HFFc6 (cell line): ENCODE measurements around the gene KLHL18. TPM values are rescaled to one million over a fixed set of nuclear protein-coding genes. Genes with fewer than 3 reads are reported as not detected.
"Not testable (repeated sequence)": the region's sequence is repeated elsewhere in the genome, so short reads cannot be mapped to it uniquely, and the experiment has no call there.

Source experiments
- DNase-seq: peaks from one replicate; pipeline ENCODE4 v3.0.0-alpha.2; 2018
- H3K27ac Mint-ChIP-seq: 2 replicates; pipeline ENCODE4 v1.8.0; 2020; ENCODE audit warnings: mild to moderate bottlenecking, mixed read lengths
- H3K27me3 Mint-ChIP-seq: 2 replicates; pipeline ENCODE4 v1.8.0; 2021; ENCODE audit warnings: mild to moderate bottlenecking, moderate library complexity, mixed read lengths; ENCODE audit not compliant: insufficient read depth
- H3K36me3 Mint-ChIP-seq: 2 replicates; pipeline ENCODE4 v1.8.0; 2021; ENCODE audit warnings: low read depth, mixed read lengths
- H3K4me1 Mint-ChIP-seq: 2 replicates; pipeline ENCODE4 v1.8.0; 2020; ENCODE audit warnings: low read depth, mixed read lengths
- H3K4me3 Mint-ChIP-seq: 2 replicates; pipeline ENCODE4 v1.8.0; 2020; ENCODE audit warnings: mild to moderate bottlenecking, moderate library complexity, mixed read lengths
- H3K9me3 Mint-ChIP-seq: 2 replicates; pipeline ENCODE4 v1.8.0; 2020; ENCODE audit warnings: mild to moderate bottlenecking, mixed read lengths
- CTCF ChIP-seq: fragments of 200-600 bp; sonication (generic); IDR thresholded peaks from 2 replicates; pipeline ENCODE4 v1.5.0; 2021; ENCODE audit warnings: antibody characterized with exemption, mild to moderate bottlenecking
- total RNA-seq, 6 experiments: library from RNA; stranded (reverse); fragmentation: NEBNext Ultra II Directional; extraction: Animal tissue kit (Norgen Biotek cat#: 25700); gene quantifications; 2 replicates in 1 of 6; 3 replicates in 5 of 6; pipeline ENCODE4 v1.2.3, GENCODE V29; 2021

The KLHL18 gene
- total RNA-seq, 6 experiments from 2014 or later, result 26.6 to 34.5 (median 28.5) TPM

GRCh38 chr3:47347217-47347801 is 64.6 kb downstream of the KLHL18 start:
- DNase-seq, result no peak
- Mint-ChIP-seq H3K36me3 (peaks cover 18% of the 10 kb centered on the region), H3K4me3 (no peak overlapping the region), H3K27me3 (no peaks in the 10 kb centered on the region), H3K9me3 (no peaks in the 10 kb centered on the region), H3K4me1 (peaks cover 22% of the 10 kb centered on the region), H3K27ac (no peak overlapping the region)
- no peak for TF ChIP-seq CTCF

DNA sequence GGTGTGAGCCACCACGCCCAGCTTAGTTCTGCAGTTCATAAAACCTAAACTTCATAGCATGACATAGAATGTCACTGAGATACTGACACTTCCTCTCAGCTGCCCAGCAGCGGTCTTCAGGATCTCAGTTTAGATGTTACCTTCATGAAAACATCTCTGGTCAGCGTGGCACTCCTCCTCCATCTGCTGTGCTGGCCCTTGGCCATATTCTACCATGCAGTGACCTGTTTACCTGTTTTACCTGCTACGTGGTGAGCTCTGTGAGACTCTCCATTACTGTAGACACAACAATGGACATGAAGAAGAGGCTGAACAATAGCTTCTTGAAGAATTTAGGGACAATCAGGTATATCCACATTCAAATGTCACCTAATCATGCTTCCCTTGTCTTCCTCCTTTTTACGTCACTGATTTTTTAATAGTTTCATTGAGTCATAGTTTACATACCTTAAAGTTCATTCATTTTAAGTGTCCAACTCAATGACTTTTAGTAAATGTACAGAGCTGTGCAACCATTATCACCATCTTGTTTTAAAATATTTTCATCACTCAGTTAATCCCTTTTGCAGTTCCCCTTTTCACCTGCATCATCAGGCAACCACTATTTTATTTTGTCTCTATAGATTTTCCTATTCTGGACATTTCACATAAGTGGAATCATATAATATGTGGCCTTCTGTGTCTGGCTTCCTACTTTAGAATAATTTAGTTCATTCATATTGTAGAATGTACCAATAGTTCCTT is 65.8 kb downstream of the KLHL18 start:
- no peak overlapping the region for H3K27ac Mint-ChIP-seq
- no peak for DNase-seq
- TF ChIP-seq CTCF, result no peak
- peaks cover 22% of the 10 kb centered on the region for H3K4me1 Mint-ChIP-seq
- H3K36me3 Mint-ChIP-seq, result peaks cover 18% of the 10 kb centered on the region
- no peaks in the 10 kb centered on the region for H3K27me3 Mint-ChIP-seq
- no peaks in the 10 kb centered on the region for H3K9me3 Mint-ChIP-seq
- H3K4me3 Mint-ChIP-seq, result no peak overlapping the region

DNA sequence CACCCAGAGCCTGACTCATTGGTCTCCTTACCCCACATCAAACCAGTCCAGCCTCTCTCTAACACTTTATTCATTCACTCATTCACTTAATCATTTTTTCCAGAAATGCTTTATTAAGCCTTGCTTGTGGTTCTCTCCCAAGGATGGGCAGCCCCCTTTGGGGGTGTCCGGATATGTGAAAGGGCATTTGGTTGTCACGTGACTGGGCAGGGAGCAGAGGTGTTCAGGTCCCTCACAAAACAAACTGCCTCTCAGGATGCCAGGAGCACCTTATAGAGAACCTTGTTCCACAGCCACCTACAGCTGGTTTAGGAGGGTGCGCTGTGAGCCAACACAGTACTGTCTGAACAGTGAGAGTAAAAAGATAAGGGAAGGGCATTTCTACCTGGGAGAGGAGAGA is 72.3 kb downstream of the KLHL18 start:
- H3K27me3 Mint-ChIP-seq, result no peaks in the 10 kb centered on the region; the same call in 1 of the 2 replicates
- DNase-seq, result no peak
- no peak overlapping the region for H3K27ac Mint-ChIP-seq
- TF ChIP-seq CTCF, result no peak
- peaks cover 14% of the 10 kb centered on the region for H3K36me3 Mint-ChIP-seq
- no peak overlapping the region for H3K4me3 Mint-ChIP-seq
- peaks cover 24% of the 10 kb centered on the region for H3K9me3 Mint-ChIP-seq
- H3K4me1 Mint-ChIP-seq, result no peaks in the 10 kb centered on the region

DNA sequence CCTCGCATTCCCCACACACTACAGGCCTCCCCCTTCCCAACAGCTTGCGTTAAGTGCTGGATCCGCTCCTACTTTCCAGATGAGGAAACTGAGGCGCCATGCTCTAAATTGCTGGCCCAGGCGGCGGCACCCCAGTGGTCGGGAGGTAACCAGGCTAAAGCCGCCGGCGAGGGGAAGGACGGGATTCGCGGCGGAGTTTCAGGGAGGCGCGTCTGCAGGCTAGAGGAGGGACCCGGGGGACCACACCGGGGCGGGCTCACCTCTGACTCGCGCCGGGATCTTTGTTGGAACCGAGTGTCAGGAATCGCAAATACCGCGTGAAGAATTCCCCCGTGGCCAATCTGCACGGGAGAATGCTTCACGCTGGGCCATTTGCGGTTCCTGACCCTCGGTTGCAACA is 73.5 kb downstream of the KLHL18 start:
- no peak overlapping the region for H3K27ac Mint-ChIP-seq
- no peak for DNase-seq
- no peaks in the 10 kb centered on the region; the same call in 1 of the 2 replicates for H3K27me3 Mint-ChIP-seq
- peaks cover 30% of the 10 kb centered on the region for H3K9me3 Mint-ChIP-seq
- H3K4me1 Mint-ChIP-seq, result no peaks in the 10 kb centered on the region
- no peak for TF ChIP-seq CTCF
- H3K4me3 Mint-ChIP-seq, result no peak overlapping the region
- peaks cover 20% of the 10 kb centered on the region for H3K36me3 Mint-ChIP-seq

DNA sequence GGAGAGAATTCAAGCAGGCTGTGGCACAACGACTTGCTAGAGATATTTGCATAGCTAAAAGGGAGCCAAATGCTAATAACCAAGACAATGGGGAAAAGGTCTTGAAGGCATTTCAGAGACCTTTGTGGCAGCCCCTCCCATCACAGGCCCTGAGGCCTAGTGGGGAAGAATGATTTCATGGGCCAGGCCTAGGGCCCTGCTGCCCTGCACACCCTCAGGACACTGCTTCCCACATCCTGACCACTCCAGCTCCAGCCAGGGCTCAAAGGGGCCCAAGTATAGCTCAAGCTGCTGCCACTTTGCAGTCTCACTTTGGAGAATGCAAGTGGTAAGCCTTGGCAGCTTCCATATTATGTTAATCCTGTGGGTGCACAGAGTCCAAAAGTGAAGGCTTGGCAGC is 76.6 kb downstream of the KLHL18 start:
- Mint-ChIP-seq H3K4me3 (no peak overlapping the region), H3K9me3 (peaks cover 30% of the 10 kb centered on the region), H3K4me1 (no peaks in the 10 kb centered on the region), H3K27me3 (no peaks in the 10 kb centered on the region; the same call in 1 of the 2 replicates), H3K27ac (no peak overlapping the region), H3K36me3 (peaks cover 20% of the 10 kb centered on the region)
- DNase-seq, result no peak
- TF ChIP-seq CTCF, result no peak

GRCh38 chr3:47360110-47360517 is 77.4 kb downstream of the KLHL18 start:
- Mint-ChIP-seq H3K9me3 (peaks cover 30% of the 10 kb centered on the region), H3K36me3 (peaks cover 20% of the 10 kb centered on the region)
- H3K4me3 Mint-ChIP-seq, DNase-seq, H3K4me1 Mint-ChIP-seq, H3K27me3 Mint-ChIP-seq, H3K27ac Mint-ChIP-seq: not testable (repeated sequence)
